Hematopoietic multipotent progenitor cell treated with erythropoietin and hydrocortisone succinate and interleukin-3 and kit ligand, for 4 days (in vitro differentiated cells): ENCODE data around the gene SLC24A4.

Experiments
- DNase-seq: peaks from one replicate; pipeline ENCODE4 v3.0.0-alpha.2; 2015

Gene SLC24A4

DNA sequence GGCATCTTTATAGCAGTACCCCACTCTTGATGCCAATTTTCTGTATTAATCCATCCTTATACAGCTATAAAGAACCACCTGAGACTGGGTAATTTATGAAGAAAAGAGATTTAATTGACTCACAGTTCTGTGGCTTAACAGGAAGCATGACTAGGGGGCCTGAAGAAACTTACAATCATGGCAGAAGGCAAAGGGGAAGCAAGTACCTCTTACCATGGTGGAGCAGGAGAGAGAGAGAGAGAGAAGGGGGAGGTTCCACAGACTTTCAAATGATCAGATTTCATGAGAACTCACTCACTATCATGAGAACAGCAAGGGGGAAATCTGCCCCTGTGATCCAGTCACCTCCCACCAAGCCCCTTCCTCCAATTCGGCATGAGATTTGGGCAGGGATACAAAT is 84.4 kb downstream of the SLC24A4 start:
- peak; percentile 59 for DNase-seq

DNA sequence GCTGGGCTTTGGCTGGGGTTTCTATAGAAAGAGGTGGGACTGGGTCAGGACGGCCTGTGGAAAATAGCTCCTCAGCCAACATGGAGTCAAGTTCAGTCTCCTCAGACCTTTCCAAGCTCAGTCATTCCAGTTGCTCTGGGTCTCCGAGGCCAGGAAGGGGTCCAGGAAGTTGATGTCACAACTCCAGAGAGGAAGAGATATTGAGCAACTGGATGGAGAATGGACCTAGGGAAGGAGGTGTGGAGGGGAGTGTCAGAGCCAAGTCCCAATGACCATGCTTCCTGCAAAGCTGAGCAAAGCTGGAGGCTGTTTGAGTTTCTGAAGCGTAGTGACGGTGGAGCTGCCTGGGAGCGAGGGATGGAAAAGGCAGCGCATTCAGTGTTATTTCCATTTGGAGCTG is 86.1 kb downstream of the SLC24A4 start:
- DNase-seq: no peak

DNA sequence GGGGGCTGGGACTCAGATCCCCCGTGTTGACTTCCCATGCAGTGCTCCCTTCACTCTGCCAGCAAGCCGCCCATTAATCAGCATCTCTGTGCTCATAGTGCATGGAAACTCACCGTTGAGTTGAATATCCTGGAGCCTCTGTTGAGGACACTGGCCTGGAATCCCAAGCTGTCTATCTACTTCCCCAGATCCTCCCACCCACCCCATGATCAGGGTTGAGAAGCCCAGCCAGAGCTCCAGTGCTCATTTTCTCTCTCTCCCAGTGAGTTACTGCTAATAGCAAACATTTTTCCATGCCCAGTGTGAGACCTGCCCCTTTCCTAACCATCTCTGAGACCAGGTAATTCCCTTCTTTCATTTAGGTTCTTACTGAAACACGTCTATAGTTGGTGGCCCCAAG is 88.2 kb downstream of the SLC24A4 start:
- no peak for DNase-seq

DNA sequence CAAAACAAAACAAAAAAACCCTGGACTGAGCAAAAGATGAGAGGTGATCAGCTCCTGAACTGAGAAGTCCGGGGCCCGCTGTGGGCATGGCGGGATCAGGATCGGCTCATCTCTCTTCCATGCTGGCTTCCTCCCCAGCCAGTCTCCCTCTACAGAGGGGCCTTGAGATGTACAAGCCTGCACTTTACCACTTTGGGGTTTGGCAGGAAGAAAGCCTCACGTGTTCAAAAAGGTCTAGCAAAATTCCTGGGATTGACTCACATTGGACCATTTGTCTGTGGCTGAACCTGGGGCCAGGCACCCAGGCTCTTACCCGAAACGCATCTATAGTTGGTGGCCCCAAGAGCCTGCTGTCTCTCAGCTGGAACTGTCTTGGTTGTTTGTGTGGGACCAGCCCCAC is 89.0 kb downstream of the SLC24A4 start:
- no peak for DNase-seq

DNA sequence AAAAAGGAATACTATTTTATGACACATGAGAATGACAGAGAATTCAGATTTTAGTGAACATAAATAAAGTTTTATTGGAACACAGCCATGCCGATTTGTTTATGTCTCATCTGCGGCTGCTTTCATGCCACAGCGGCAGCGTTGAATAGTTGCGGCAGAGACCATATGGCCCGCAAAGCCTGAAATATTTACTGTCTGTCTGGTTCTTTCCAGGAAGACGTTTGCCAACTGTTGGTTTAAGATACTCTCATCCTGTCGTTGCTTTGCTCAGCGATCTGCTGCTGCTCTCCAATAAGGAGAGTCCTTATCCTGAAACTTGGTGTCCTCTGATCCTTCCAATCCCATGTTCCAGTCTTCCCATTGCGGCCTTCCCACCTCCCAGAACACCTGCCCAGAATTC is 89.9 kb downstream of the SLC24A4 start:
- no peak for DNase-seq

DNA sequence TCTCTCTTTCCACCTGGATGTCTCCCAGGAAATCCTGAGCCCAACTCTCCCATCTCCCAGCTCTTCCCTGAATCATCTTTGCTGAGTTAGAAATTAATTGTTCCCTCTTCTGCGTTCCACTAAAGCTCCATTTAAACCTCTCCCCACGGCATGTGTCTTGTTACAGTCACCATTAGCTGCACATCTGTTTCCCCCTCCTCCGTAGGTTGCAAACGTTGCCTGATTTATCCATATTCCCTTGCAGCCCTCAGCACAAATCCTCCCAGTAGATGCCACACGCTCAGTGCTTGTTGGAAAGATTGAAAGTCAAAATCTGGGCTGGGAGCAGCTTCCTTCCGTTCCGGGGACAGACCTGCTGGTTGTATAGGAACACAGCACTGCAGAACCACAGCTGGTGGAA is 90.4 kb downstream of the SLC24A4 start:
- DNase-seq: no peak

DNA sequence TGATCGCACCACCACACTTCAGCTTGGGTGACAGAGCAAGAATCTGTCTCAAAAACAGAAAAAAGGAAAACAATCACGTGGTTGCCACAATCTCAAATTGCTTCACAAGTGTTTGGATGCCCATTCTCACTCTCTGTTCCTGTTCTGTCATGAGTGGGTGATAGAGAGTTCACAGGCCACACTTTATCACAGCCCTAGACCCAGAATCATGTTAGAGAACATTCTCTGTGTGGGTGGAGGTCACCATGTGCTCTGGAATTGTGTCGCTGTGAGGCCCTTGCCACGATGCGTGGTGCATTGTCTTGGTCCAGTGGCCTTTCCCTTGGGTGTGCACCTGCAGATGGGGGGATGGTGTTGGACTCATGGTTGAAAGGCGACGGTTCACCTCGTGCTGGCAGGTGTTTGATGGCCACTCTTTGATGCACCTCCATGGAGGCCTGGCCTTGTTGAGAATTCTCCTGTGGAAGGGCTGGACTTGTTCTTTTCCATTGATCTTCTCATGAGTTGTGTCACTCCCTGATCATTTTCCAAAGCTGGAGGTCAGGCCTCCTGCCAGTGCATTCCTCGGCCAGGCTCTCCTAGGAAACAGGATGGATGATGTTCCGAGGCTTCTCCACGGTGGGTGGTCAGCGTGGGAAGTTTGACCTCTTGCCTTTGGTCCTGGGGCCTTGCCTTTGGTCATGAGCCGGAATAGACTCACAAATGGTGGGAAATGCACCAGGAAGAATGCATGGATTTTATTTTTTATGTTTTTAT is 91.9 kb downstream of the SLC24A4 start:
- DNase-seq: no peak

DNA sequence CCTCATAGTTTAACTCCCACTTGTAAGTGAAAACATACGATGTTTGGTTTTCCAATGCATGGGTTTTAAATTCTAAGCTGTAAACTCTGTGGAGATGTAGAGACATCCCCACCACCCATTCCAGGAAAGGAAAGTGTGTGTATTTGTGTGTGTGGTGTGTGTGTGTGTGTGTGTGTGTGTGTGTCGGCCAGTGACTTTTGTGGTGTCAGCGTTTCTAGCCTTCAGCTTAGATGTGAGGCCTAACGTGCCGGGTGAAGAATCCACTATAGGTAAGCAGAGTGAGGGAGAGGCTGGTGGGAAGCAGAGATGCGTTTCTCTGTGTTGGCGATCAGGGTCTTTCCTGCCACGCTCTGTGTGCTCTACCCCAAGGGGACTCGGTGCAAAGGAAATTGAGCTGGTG is 93.0 kb downstream of the SLC24A4 start:
- DNase-seq: no peak

DNA sequence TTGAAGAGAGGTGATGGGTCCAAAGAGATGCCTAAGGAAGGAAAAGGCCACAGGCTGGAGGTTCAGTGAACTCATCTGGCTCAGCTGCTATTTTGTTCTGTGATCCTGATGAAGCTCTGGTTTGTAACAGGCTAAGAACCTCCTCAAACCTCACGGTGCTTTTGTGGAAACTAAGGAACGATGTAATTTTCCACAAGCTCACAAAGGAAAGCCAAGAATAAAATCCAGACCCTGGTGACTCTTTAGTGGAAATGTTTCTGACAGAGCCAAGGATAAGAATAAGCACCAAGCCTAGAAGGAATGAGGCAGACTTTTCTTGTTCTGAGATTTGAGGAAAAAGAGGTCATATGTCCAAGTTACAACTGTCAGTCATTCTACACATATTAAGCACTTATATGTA is 93.6 kb downstream of the SLC24A4 start:
- no peak for DNase-seq

DNA sequence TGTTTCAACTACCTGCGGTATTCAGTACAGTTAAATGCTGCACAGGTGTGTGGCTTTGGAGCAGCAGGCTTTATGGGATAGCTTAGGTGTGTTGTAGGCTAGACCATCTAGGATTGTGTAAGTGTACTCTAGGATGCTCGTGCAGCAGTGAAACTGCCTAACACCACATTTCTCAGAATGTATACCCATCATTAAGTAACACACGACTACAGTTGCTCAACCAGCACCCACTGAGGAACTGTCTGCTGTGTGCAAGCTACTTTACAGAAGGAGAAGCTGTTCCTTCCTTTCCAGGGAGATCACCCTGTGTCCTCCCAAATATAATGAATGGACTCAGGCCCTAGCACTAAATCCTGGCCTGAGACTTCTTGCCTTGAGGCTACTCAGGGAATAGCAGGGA is 94.8 kb downstream of the SLC24A4 start:
- peak; percentile 74 for DNase-seq

DNA sequence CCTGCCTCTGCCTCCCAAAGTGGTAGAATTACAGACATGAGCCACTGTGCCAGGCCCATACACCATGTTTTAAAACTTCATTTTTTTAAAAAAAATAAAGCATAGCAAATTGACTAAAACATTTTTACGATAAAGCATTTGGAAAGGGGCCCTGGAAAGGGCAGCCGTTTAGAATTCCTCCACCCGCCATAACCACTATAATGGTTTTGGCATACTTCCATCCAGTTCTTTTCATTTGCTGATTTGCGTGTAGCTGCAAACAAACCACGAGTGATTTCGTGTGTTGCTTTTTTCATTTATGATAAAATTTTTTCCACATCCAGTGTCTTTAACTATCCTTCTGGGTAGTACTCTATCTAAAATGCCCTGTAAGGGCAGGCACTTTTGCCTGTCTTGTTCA is 98.8 kb downstream of the SLC24A4 start:
- DNase-seq: no peak

DNA sequence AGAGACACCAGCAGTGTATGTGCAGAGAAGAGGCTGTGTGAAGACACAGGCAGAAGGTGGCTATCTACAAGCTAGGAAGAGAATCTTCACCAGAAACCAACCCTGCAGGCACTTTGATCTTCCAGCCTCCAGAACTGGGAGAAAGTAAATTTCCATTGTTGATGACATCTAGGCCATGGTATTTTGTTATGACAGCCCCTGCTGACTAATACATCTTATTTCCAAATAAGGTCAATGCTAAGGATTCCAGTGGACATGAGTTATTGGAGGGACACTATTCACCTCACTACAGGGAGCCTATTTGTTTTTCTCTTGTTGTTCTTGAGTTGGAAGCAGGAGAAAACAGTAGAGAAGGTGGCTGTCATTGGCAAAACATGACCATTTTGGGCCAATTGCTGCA is 102.1 kb downstream of the SLC24A4 start:
- DNase-seq: no peak

DNA sequence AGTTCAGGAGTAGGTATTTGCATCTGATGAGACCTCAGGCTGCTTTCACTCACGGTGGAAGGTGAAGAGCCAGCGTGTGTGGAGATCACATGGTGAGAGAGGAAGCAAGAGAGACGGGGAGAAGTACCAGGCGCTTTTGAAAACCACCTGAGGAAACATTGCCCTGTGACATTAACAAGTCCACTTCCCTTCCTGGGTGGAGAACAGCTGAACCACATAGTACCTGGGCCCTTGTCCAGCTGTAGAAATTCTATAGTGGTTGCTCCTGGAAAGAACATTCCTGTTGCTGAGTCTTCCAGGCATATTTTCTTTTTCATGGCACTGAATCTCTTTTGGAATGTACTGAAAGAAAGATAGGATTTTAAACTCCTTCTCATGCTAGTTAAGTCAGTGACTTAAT is 103.3 kb downstream of the SLC24A4 start:
- DNase-seq: no peak

DNA sequence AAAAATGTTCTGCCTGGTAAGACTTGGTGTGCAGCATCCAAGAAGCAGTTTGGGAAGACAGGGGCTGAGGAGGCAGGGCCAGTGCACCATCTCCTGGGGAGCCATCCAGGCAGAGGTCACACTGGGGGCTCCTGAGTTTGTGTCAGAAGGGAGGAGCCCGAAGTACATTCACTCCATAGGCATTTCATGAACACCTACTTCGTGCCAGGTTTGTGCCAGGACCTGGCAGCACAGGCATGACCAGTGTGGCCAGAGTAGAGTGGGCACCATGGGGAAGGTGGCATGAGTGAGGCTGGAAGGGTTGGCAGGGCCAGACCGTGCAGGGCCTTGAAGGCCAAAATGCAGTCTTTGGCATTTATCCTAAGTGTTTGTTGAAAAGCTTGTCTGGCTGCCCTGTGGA is 104.1 kb downstream of the SLC24A4 start:
- DNase-seq: no peak

DNA sequence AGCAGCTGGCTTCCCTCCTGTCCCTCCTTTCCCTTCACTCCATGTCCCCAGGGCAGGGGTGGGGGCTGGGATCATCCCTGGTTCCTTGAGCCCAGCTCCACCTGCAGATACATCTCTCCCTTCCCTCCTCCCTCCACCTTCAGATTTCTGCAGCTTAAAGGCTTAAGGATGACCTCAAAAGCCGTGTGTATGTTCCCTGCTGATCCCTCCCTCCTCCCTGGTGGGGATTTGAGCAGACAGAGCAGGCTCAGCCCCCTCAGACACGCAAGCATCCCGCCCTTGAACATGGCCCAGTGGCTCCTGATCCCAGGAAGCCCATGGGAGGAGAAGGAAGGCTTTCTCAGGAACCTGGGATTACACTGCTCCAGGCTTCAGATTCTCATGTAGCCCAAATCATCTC is 107.7 kb downstream of the SLC24A4 start:
- no peak for DNase-seq

DNA sequence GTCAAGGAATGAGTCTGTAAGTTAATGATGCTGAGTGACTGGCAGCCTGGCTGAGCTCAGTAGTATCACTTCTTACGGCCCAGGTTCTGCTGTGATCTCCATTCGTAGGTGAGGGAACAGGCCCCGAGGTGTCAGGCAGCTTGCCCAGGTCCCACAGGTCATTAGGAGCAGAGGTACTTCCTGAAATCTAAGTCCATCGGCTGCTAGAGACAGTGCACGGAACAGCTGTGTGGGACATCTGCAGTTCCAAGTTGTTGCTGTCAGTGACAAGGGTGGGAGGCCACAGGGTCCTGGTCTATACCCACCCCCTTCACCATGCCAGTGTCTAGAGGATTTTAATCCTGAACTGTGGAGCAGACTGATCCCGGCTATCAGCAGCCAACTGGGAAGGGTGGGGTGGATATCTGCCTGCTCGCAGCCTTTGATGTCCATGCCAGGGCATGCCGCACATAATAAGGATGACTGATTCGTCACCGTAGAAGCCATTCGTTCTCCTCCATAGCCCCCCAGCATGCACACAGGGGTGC is 108.3 kb downstream of the SLC24A4 start:
- DNase-seq: no peak

DNA sequence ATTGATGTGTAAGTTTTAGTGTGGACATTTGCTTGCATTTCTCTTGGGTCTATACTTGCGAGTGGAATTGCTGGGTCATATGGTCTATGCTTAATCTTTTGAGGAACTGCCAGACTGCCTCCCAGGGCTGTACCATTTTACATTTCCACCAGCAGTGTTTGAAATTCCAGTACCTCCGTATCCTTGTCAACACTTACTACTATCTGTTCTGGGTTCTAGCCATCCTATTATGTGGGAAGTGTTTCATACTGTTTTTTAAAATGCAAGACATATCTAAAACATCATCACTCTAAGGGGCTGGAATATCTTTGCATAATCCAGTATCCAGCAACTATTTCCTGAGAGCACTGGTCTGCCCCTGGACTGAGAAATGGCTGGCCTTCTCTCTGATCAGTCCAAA is 110.4 kb downstream of the SLC24A4 start:
- no peak for DNase-seq

DNA sequence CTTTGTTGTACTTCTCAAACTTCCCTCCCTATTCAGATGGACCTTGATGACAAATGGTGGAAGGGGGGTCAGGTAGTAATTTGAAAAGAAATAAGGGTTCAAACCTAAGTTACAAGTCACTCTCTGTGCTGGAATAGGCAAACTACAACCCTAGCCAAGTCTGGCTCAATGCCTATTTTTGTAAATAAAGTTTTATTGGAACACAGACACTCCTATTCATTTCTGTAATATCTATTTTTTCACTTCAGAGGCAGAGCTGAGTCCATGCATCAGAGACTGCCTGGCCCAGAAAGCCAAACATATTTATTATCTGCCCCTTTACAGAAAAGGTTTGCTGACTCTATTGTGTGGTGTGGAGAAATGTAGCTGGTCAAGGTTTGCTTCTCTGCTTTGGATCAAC is 112.2 kb downstream of the SLC24A4 start:
- no peak for DNase-seq

DNA sequence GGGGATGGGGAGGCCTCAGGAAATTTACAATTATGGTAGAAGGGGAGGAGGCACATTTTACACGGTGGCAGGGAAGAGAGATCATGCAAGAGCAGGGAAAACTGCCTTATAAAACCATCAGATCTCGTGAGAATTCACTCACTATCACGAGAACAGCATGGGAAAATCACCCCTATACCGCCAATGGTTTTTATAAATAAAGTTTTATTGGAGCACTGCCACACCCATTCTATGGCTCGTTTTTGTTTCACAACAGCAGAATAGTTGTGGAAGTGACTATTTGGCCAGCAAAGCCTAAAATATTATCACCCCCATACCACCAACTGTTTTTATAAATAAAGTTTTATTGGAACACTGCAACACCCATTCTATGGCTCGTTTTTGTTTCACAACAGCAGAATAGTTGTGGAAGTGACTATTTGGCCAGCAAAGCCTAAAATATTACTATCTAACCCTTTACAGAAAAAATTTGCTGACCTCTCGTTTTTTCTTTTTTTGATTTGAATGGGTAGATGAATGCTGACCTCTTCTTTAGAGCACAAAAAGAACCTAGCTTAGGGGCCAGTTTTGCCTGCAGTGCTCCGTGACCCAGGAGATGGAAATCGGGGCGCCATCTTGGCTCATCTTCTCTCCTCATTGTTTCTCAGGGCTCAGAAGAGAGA is 113.3 kb downstream of the SLC24A4 start:
- DNase-seq: no peak

DNA sequence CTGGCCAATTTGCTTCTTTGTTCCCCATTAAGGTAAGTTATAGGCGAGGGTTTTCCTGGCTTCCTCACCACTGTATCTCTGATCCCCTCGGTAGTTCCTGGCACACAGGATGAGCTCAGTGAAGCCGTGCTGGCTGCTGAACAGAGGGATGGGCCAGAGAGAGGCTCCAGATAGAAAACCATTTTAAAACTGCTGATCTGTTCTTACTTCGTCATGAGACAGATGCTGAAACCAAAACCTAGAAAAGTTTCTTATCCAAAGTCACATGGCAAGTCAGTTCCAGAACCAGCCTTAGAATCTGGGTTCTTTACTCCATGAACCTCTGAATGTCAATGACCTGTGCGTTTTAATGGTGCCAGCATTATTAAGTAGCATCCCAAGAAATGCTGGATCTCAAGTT is 114.3 kb downstream of the SLC24A4 start:
- DNase-seq: no peak

DNA sequence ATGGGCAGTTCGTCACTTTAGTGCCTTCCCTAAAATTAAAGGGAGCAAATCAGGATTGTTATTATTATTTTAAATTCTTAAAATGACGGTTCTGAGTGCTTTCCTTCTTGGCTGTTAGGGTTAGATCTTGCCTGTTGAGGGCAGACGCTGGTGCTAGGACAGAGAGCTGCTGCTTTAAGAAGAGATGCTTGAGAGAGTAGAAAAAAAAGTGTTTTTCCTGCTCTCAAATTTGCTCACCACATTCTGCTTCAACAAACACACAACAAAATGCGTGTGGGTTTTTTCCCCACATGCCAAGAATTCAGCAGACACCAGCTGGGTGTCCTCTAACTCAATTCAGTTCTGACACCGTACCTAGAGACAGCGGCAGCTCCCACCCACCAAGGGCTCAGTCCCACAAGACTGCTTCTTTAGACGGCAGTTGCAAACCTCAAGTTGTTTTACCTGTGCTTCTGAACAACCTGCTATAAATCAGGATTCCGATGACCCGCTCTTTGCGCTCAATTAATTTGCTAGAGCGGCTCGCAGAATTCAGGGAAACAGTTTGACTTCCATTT is 114.8 kb downstream of the SLC24A4 start:
- no peak for DNase-seq

DNA sequence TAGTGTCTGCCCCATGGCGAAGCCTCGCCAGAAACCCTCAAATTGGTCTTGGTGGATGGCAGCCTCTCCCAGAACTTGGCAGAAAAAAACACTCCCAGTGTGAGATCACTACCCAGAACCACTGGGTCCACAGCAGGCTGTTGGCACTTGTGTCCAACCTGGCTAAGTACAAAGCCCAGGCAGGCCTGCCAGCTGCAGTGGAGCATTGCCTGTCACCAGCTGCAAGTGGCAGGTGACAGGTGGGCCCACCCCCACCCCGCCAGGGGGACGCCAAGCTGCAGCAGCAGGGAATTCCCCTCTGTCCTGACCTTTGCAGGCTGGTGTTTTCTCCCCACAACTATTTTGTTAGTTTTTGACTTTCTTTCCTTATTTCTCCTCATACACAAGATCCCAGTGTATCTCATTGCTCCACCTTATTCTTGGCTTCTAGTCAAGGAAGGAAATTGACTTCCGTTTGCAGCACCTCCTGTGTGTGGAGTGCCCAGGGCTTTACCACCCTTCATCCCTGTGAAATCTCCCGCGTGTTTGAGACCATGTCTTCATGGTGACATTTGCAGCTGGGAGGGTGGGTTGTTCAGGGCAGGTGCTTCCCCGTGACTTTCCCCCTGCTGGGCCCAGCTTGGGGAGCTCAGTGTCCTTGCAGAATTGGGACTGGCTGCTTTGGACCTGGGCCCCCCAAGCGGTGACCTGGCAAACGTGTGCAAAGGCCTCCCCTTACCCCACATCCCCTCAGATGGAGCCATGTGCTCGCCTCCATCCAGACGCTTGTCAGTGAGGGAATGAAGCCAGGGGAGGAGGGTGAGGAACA is 116.8 kb downstream of the SLC24A4 start:
- no peak for DNase-seq

DNA sequence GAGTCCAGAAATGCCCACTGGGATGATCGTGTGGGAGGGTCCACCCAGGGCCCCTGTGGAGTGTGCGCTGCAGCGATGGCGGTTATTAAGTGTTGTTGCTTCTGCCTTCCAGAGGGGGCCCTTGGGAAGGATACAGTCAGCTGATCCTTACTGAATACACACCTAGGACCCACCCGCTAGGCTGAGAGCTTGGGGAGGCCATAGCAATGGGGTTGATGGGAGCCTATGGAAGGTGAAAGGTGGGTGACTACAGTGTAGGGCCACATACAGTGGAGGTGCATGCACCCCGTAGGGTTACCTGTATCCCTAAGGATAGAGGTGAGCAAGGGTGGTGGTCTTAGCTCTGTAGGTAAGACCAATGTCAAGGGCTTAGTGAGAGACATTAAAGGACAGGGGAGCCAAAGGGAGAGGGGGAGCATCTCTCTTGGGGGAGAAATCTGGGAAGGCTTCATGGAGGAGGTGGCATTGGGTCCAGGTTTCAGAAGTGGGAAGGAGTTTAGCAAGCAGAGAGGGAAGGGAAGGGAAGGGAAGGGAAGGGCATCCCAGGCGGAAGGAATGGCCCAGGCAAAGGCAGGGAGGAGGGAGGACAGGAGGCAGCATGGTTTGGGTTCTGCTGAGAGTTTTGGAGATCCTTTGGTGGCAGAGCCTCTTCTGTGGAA is 117.5 kb downstream of the SLC24A4 start:
- no peak for DNase-seq
